MM.1S (cell line): ENCODE data around the gene COPG2.

ENCODE experiments used
- EZH2 ChIP-seq: fragments of 300-600 bp; sonication (generic); optimal IDR thresholded peaks from 2 replicates; pipeline ENCODE3; 2017; ENCODE audit warnings: low read depth, mild to moderate bottlenecking, antibody characterized with exemption, low read length, mixed read lengths
- EZH2phosphoT487 ChIP-seq: fragments of 300-600 bp; sonication (generic); IDR thresholded peaks from 2 replicates; pipeline ENCODE4 v1.6.1; 2018; ENCODE audit warnings: antibody characterized with exemption, low read length
- TF ChIP-seq, protein P1 (sequence below): fragments of 300-600 bp; sonication (generic); IDR thresholded peaks from 2 replicates; pipeline ENCODE4 v1.5.1; 2016; ENCODE audit warnings: antibody characterized with exemption, low read length, mixed read lengths

DNA sequence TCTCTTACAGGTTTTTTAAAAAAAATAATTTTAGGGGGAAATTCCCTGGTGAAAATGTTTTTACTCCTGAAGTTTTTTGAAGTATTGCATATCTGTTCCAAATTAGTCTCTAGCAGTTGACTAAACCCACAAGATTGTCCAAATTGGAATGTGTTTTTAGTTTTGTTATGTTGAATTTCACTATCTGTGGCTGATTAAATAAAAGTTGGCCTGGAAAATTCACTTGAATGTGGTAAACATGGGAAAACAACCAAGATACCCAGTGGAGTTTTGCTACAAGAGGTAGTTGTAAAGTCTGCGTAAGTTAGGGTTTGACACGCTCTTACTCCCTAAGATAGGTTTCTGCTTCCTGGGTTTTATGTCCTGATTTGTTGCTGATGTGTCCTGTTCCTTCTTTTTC is 14.5 kb upstream of the COPG2 start:
- TF ChIP-seq, protein P1, sequence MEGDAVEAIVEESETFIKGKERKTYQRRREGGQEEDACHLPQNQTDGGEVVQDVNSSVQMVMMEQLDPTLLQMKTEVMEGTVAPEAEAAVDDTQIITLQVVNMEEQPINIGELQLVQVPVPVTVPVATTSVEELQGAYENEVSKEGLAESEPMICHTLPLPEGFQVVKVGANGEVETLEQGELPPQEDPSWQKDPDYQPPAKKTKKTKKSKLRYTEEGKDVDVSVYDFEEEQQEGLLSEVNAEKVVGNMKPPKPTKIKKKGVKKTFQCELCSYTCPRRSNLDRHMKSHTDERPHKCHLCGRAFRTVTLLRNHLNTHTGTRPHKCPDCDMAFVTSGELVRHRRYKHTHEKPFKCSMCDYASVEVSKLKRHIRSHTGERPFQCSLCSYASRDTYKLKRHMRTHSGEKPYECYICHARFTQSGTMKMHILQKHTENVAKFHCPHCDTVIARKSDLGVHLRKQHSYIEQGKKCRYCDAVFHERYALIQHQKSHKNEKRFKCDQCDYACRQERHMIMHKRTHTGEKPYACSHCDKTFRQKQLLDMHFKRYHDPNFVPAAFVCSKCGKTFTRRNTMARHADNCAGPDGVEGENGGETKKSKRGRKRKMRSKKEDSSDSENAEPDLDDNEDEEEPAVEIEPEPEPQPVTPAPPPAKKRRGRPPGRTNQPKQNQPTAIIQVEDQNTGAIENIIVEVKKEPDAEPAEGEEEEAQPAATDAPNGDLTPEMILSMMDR: no peak
- TF ChIP-seq EZH2 (no peak), EZH2phosphoT487 (no peak)
